HepG2 (cell line): Measurements from ENCODE around the gene MEI1. TPM values are rescaled to one million over a fixed set of nuclear protein-coding genes. Genes with fewer than 3 reads are reported as not detected.

ENCODE experiments used
- ATAD3A ChIP-seq: sonication (generic); formaldehyde crosslinking; IDR thresholded peaks from 2 replicates; pipeline ENCODE4 v1.4.0; 2020; ENCODE audit warnings: missing genetic modification reagents
- CC2D1A ChIP-seq: sonication (generic); formaldehyde crosslinking; IDR thresholded peaks from 2 replicates; pipeline ENCODE4 v1.8.1; 2023; ENCODE audit warnings: mild to moderate bottlenecking, missing genetic modification reagents
- NAIF1 ChIP-seq: sonication (generic); formaldehyde crosslinking; IDR thresholded peaks from 2 replicates; pipeline ENCODE4 v1.5.0; 2020; ENCODE audit warnings: mild to moderate bottlenecking, missing genetic modification reagents, borderline replicate concordance
- NKX3-1 ChIP-seq: sonication (generic); formaldehyde crosslinking; IDR thresholded peaks from 2 replicates; pipeline ENCODE4 v1.5.0; 2020; ENCODE audit warnings: missing genetic modification reagents
- SMC3 ChIP-seq: IDR thresholded peaks from 2 replicates; pipeline ENCODE4 v1.6.1; 2011; ENCODE audit warnings: low read length, improper control_type of control experiment
- ZIK1 ChIP-seq: sonication (generic); formaldehyde crosslinking; IDR thresholded peaks from 2 replicates; pipeline ENCODE4 v1.5.0; 2020; ENCODE audit warnings: mild to moderate bottlenecking, low read depth, missing genetic modification reagents, borderline replicate concordance
- ZKSCAN8 ChIP-seq: IDR thresholded peaks from 2 replicates; pipeline ENCODE4 v1.6.1; 2016; ENCODE audit warnings: borderline replicate concordance, missing genetic modification reagents, missing compliant biosample characterization
- ZNF12 ChIP-seq: sonication (generic); formaldehyde crosslinking; IDR thresholded peaks from 2 replicates; pipeline ENCODE4 v1.5.0; 2020; ENCODE audit warnings: missing genetic modification reagents
- ZNF652 ChIP-seq: IDR thresholded peaks from 2 replicates; pipeline ENCODE4 v1.6.1; 2016; ENCODE audit warnings: low read depth, borderline replicate concordance
- ZNF713 ChIP-seq: sonication (generic); formaldehyde crosslinking; IDR thresholded peaks from 2 replicates; pipeline ENCODE4 v1.4.0; 2020; ENCODE audit warnings: mild to moderate bottlenecking, missing genetic modification reagents
- ZNF724P ChIP-seq: sonication (generic); formaldehyde crosslinking; IDR thresholded peaks from 2 replicates; pipeline ENCODE4 v1.8.0; 2022; ENCODE audit warnings: missing genetic modification reagents, borderline replicate concordance
- ZZZ3 ChIP-seq: sonication (generic); formaldehyde crosslinking; IDR thresholded peaks from 2 replicates; pipeline ENCODE4 v1.4.0; 2020; ENCODE audit warnings: missing genetic modification reagents, mild to moderate bottlenecking, borderline replicate concordance
- polyA plus RNA-seq, 8 experiments: library from polyadenylated mRNA; depleted of rRNA in 3 of 8; stranded (reverse) in 7 of 8; unstranded in 1 of 8; fragments of >200 nt; fragmentation: Illumina TruSeq in 4 of 8; extraction: Trizol in 4 of 8; gene quantifications; 2 replicates each; pipeline versions ENCODE4 v1.2.1 to v1.2.3, GENCODE V29; 2011 to 2016; ENCODE audit warnings: low read depth in 4 of 8, missing spikeins in 1 of 8, mixed read lengths in 1 of 8; ENCODE audit not compliant: insufficient read depth in 1 of 8
- total RNA-seq, 5 experiments: library from RNA; depleted of rRNA; stranded (reverse); fragments of >200 nt; fragmentation: Illumina TruSeq; extraction: Trizol; gene quantifications; 2 replicates each; pipeline ENCODE4 v1.2.3, GENCODE V29; 2016; ENCODE audit warnings: low read depth in 1 of 5
- TF ChIP-seq, protein P1 (sequence below): sonication (generic); formaldehyde crosslinking; IDR thresholded peaks from 2 replicates; pipeline ENCODE4 v1.5.0; 2020; ENCODE audit warnings: mild to moderate bottlenecking, missing genetic modification reagents, borderline replicate concordance
- TF ChIP-seq, protein P2 (sequence below): sonication (generic); formaldehyde crosslinking; IDR thresholded peaks from 2 replicates; pipeline ENCODE4 v1.4.0; 2020; ENCODE audit warnings: missing genetic modification reagents
- TF ChIP-seq, protein P3 (sequence below): sonication (generic); formaldehyde crosslinking; IDR thresholded peaks from 2 replicates; pipeline ENCODE4 v1.5.0; 2020; ENCODE audit warnings: missing genetic modification reagents
- TF ChIP-seq, protein P4 (sequence below): sonication (generic); formaldehyde crosslinking; IDR thresholded peaks from 2 replicates; pipeline ENCODE4 v1.8.1; 2023; ENCODE audit warnings: missing genetic modification reagents, mild to moderate bottlenecking, borderline replicate concordance
- TF ChIP-seq, protein P5 (sequence below): sonication (generic); formaldehyde crosslinking; IDR thresholded peaks from 2 replicates; pipeline ENCODE4 v1.8.1; 2023; ENCODE audit warnings: mild to moderate bottlenecking, missing genetic modification reagents
- TF ChIP-seq, protein P6 (sequence below): sonication (generic); formaldehyde crosslinking; IDR thresholded peaks from 2 replicates; pipeline ENCODE4 v1.4.0; 2020; ENCODE audit warnings: missing genetic modification reagents

The MEI1 gene
- total and polyA plus RNA-seq, 2 of the 13 experiments (the other 11 are each of a cell fraction or from before 2014, with no cell fraction given) = 0.75 to 1.9 TPM

DNA sequence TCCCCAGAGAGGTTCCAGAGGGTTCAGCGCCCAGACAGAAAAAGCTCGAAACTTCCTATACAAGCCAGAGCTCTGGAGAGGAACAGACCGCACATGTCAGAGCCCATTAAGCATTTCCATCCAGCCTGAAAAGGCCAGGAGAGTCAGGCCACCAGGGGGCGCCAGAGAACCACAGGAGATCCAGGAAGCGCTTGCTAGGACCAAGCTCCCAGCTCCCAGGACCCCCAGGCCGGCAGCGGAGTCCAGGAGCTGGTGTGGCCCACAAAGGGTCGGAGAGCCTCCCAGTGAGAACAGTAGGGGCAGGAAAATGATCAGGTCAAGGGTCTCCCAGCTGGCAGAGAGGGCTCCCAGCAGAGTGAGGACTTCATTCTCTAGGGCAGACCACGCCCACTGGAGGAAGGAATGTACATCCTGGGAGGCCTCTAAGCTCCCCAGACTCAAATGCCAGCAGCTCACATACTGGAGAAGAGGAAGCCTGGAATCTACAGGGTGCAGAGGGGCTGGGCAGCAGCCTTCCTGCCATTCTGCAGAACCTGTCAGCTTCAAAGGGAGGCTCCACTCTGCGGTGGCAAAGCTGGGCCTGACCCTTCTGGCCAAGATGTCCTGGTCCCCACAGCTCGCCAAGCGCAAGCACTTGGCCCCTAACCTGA, 2.1 kb upstream of the MEI1 start (continued):
- TF ChIP-seq ZKSCAN8 (CRISPR knock-in tag) = no peak
- no peak for TF ChIP-seq ZZZ3 (CRISPR knock-in tag)
- TF ChIP-seq, protein P1, sequence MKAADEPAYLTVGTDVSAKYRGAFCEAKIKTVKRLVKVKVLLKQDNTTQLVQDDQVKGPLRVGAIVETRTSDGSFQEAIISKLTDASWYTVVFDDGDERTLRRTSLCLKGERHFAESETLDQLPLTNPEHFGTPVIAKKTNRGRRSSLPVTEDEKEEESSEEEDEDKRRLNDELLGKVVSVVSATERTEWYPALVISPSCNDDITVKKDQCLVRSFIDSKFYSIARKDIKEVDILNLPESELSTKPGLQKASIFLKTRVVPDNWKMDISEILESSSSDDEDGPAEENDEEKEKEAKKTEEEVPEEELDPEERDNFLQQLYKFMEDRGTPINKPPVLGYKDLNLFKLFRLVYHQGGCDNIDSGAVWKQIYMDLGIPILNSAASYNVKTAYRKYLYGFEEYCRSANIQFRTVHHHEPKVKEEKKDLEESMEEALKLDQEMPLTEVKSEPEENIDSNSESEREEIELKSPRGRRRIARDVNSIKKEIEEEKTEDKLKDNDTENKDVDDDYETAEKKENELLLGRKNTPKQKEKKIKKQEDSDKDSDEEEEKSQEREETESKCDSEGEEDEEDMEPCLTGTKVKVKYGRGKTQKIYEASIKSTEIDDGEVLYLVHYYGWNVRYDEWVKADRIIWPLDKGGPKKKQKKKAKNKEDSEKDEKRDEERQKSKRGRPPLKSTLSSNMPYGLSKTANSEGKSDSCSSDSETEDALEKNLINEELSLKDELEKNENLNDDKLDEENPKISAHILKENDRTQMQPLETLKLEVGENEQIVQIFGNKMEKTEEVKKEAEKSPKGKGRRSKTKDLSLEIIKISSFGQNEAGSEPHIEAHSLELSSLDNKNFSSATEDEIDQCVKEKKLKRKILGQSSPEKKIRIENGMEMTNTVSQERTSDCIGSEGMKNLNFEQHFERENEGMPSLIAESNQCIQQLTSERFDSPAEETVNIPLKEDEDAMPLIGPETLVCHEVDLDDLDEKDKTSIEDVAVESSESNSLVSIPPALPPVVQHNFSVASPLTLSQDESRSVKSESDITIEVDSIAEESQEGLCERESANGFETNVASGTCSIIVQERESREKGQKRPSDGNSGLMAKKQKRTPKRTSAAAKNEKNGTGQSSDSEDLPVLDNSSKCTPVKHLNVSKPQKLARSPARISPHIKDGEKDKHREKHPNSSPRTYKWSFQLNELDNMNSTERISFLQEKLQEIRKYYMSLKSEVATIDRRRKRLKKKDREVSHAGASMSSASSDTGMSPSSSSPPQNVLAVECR (CRISPR knock-in tag) = no peak; the same call in 1 of the 2 replicates
- TF ChIP-seq SMC3 = peak; percentile 76
- TF ChIP-seq CC2D1A (CRISPR knock-in tag) = no peak
- TF ChIP-seq, protein P2, sequence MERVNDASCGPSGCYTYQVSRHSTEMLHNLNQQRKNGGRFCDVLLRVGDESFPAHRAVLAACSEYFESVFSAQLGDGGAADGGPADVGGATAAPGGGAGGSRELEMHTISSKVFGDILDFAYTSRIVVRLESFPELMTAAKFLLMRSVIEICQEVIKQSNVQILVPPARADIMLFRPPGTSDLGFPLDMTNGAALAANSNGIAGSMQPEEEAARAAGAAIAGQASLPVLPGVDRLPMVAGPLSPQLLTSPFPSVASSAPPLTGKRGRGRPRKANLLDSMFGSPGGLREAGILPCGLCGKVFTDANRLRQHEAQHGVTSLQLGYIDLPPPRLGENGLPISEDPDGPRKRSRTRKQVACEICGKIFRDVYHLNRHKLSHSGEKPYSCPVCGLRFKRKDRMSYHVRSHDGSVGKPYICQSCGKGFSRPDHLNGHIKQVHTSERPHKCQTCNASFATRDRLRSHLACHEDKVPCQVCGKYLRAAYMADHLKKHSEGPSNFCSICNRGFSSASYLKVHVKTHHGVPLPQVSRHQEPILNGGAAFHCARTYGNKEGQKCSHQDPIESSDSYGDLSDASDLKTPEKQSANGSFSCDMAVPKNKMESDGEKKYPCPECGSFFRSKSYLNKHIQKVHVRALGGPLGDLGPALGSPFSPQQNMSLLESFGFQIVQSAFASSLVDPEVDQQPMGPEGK (CRISPR knock-in tag) = peak; percentile 30; the same call in 1 of the 2 replicates
- no peak for TF ChIP-seq NKX3-1 (CRISPR knock-in tag)
- no peak for TF ChIP-seq ZNF724P (CRISPR knock-in tag)
- TF ChIP-seq ZNF12 = no peak
- no peak for TF ChIP-seq ZIK1 (CRISPR knock-in tag)
- TF ChIP-seq, protein P3, sequence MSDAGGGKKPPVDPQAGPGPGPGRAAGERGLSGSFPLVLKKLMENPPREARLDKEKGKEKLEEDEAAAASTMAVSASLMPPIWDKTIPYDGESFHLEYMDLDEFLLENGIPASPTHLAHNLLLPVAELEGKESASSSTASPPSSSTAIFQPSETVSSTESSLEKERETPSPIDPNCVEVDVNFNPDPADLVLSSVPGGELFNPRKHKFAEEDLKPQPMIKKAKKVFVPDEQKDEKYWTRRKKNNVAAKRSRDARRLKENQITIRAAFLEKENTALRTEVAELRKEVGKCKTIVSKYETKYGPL (CRISPR knock-in tag) = no peak
- TF ChIP-seq ZNF713 (CRISPR knock-in tag) = no peak
- 0 out of 2 replicates have a peak, but pooled peaks have one; percentile 20 for TF ChIP-seq ZNF652 (CRISPR knock-in tag)
- TF ChIP-seq, protein P4, sequence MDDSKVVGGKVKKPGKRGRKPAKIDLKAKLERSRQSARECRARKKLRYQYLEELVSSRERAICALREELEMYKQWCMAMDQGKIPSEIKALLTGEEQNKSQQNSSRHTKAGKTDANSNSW = no peak
- TF ChIP-seq ATAD3A (CRISPR knock-in tag) = no peak
- no peak for TF ChIP-seq NAIF1 (CRISPR knock-in tag)
- TF ChIP-seq, protein P5, sequence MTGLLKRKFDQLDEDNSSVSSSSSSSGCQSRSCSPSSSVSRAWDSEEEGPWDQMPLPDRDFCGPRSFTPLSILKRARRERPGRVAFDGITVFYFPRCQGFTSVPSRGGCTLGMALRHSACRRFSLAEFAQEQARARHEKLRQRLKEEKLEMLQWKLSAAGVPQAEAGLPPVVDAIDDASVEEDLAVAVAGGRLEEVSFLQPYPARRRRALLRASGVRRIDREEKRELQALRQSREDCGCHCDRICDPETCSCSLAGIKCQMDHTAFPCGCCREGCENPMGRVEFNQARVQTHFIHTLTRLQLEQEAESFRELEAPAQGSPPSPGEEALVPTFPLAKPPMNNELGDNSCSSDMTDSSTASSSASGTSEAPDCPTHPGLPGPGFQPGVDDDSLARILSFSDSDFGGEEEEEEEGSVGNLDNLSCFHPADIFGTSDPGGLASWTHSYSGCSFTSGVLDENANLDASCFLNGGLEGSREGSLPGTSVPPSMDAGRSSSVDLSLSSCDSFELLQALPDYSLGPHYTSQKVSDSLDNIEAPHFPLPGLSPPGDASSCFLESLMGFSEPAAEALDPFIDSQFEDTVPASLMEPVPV (CRISPR knock-in tag) = no peak
- TF ChIP-seq, protein P6, sequence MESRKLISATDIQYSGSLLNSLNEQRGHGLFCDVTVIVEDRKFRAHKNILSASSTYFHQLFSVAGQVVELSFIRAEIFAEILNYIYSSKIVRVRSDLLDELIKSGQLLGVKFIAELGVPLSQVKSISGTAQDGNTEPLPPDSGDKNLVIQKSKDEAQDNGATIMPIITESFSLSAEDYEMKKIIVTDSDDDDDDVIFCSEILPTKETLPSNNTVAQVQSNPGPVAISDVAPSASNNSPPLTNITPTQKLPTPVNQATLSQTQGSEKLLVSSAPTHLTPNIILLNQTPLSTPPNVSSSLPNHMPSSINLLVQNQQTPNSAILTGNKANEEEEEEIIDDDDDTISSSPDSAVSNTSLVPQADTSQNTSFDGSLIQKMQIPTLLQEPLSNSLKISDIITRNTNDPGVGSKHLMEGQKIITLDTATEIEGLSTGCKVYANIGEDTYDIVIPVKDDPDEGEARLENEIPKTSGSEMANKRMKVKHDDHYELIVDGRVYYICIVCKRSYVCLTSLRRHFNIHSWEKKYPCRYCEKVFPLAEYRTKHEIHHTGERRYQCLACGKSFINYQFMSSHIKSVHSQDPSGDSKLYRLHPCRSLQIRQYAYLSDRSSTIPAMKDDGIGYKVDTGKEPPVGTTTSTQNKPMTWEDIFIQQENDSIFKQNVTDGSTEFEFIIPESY (CRISPR knock-in tag) = 0 out of 2 replicates have a peak, but pooled peaks have one; percentile 12
